Superior temporal gyrus (tissue), 1 donor: ENCODE results near the gene ASNSD1.
"Not testable (repeated sequence)": the region's sequence is repeated elsewhere in the genome, so short reads cannot be mapped to it uniquely, and the experiment has no call there.

Source experiments
- DNase-seq: peaks from one replicate; pipeline ENCODE4 v3.0.0-alpha.2; 2016; ENCODE audit errors: extremely low spot score

ASNSD1 gene

DNA sequence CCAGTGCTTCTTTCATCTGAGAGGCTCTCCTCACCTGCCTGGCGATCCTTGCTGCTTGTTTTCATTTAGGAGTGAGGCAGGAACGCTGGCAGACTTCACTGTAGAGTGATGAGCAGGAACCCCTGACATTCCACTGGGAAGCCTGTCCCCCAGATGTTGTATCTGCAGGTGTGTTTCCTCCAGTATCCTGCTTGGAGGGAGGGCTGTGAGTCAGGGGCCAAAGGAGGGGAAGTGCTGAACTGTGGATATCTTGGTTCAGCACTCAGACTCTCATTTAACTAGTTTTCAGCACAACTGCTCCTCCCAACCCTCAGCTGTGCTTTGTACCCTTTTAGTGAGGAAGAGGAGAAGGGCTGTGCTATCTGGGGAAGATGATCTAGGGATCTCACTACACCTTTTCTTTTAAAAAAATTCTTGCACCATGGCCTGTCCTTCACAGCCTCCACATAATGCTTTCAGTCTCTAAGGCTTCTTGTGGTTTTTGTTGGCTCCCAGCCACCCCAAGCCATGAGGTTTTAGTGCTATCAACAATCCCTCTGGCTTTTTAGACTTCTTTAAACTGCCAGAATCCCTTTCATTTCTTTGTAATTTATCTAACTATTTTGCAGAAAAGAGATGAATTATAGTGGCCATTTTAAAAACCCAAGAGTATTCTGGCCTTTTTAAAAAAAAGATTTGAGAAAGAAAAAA, 24.4 kb downstream of the ASNSD1 start:
- DNase-seq, result no peak

DNA sequence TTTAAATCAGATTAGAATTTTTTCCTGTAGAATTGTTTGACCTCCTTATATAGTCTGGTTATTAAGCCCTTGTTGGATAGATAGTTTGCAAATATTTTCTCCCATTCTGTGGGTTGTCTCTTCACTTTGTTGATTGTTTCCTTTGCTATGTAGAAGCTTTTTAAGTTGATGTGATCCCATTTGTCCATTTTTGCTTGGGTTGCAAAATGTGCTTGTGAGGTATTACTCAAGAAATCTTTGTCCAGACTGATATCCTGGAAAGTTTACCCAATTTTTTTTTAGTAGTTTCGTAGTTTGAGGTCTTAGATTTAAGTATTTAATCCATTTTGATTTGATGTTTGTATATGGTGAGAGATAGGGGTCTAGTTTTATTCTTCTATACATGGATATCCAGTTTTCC, 26.5 kb downstream of the ASNSD1 start:
- not testable (repeated sequence) for DNase-seq

DNA sequence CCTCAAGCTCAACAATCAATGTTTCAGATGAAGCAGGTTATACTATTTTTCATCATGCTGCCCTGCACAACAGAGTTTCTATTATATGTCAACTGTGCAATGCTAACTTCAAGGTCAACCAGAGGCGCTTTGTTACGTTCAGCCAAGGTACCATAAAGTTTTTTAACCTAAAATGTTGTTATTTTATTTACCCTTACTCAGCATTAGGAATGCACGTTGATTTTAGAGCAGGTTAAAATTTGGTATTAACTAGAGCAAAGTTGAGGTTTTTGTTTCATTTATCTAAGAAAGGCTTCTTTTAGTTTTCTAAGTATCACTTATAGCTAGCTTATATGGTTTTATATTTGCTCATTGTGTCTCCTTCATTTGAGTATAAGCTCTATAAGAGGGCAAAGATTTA, 35.0 kb downstream of the ASNSD1 start:
- no peak for DNase-seq

DNA sequence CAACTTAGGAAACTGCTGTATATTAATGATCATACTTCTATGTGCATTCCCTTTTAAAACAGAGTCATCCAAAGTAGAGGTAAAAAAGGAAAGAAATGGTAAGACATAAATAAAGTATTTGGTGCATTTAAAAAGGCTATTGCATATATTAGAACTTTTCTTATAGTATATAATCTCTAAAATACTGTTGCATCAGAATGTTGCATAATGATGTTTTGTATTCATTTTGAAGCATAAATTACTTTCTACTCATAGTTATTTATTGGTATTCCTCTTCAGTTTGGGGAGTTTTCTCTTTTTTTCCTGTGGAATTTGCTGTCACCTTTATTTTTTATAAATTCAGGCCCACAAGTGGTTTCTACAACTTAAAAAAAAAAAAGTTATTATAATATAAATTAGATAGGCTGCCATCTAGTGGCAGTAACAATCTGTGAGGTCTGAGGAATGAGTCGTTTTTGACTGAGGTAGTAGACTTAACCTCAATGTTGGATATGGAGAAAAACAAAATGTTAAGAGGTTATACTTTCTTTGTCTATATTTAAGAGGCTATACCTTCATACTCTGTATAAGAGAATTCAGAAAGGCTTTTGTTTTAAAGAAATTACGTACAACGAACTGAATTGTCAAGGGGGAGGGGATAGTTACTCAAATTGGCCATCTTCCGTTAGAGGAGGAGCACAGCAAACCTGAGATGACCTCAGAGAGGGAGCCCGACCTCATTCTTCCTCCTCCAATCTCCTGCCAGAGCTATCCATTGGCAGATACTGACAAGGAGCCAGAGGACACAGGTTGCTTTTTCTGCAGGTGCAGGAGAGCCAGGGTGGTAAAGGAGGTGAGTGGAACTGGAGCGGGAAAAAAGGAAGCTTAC, 37.0 kb downstream of the ASNSD1 start:
- peak; percentile 89 for DNase-seq

DNA sequence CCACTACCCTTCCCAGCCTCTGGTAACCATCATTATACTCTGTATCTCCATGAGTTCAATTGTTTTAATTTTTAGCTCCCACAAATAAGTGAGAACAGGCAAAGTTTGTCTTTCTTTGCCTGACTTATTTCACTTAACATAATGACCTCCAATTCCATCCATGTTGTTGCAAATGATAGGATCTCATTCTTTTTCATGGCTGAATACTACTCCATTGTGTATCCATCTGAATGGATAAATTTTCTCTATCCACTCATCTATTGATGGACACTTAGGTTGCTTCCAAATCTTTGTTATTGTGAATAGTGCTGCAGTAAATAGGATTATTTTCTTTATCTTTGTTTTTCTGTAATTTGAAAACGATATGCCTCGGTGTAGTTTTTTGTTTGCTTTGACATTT, 39.4 kb downstream of the ASNSD1 start:
- DNase-seq, result no peak

DNA sequence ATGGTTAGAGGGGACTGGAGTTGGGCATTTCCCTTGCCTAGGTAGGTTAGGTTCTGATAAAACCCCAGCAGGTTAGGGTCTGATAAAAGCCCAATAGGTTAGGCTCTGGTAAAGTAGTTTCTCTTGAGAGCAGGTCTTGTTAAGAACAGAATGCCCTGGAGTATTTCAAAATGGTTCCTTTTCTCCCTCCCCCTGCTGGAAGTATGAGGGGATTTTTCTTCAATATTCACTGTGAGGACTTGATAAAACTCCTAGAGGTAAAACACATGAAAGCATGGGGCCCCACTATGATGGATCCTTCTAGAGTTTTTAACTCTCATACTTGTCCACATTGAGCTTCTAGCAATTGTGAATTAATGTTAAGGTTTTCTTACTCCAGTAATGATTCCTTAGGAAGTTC, 40.8 kb downstream of the ASNSD1 start:
- DNase-seq, result no peak

DNA sequence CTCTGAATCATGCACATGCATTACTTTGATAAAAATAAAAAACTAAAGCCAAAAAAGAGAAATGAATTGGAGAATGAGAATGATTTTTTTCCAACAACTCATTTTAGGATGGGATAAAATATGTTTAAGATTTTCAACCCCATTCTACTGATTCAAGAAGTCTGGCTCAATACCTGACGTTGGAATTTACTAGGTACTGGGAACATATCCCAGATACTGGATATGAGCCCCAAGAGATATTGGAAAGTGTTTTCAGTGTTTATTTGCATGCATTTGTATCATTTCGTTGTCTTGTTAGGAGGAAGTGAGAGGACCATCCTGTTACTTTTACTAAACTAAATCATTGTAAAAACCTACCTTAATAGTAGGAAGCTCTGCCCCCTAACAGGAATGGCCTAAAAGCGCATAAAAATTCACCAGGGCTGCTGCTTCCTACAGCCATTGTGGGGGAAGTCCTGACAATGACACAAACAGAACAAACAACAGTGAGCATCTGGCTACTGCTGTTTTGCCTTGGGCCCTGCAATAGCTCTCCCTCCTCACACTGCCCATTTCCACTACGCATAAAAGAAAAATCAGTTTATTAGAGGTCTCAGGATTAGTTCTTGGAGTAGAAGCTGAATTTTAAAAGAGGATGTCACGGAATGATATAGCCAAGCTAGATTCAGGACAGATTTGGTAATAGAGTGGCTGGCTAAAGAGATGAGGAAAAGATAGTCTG, 48.4 kb downstream of the ASNSD1 start:
- no peak for DNase-seq

DNA sequence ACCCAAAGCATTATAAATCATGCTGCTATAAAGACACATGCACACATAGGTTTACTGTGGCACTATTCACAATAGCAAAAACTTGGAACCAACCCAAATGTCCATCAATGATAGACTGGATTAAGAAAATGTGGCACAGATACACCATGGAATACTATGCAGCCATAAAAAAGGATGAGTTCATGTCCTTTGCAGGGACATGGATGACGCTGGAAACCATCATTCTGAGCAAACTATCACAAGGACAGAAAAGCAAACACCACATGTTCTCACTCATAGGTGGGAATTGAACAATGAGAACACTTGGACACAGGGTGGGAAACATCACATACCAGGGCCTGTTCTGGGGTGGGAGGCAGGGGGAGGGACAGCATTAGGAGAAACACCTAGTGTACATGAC, 56.3 kb downstream of the ASNSD1 start:
- DNase-seq, result not testable (repeated sequence)

DNA sequence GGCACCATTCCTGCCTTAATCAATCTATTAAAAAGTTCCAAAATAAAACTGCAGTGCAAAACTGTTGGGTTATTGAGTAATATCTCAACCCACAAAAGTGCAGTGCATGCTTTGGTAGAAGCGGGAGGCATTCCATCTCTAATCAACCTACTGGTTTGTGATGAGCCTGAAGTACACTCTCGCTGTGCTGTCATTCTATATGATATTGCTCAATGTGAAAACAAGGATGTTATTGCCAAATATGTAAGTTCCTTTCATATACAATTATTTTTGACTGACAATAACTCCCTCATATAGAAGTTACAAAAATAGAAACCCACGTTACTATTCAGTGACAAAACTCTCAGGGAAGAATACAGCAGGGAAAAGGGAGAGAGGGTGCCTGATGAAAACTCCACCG, 58.3 kb downstream of the ASNSD1 start:
- no peak for DNase-seq
